ENCODE measurements around the gene SPP1.
"Not testable (repeated sequence)": the region's sequence is repeated elsewhere in the genome, so short reads cannot be mapped to it uniquely, and the experiment has no call there.

Gene SPP1

GRCh38 chr4:88010966-88011365 is 35.5 kb downstream of the SPP1 start:
- no peak for TF ChIP-seq POLR2A (IDR thresholded peaks at IDR 0.05; ENCODE audit: low read depth, low read length)
- DNase-seq (ENCODE audit: insufficient read length, low spot score) (no peak), FAIRE-seq (no peak)

- TF ChIP-seq POLR2A (IDR thresholded peaks at IDR 0.05; ENCODE audit: low read depth, low read length) = no peak
- FAIRE-seq (no peak), DNase-seq (ENCODE audit: insufficient read length, low spot score) (no peak)
Observed at GRCh38 chr4:88012647-88013046, 37.1 kb downstream of the SPP1 start.

DNA sequence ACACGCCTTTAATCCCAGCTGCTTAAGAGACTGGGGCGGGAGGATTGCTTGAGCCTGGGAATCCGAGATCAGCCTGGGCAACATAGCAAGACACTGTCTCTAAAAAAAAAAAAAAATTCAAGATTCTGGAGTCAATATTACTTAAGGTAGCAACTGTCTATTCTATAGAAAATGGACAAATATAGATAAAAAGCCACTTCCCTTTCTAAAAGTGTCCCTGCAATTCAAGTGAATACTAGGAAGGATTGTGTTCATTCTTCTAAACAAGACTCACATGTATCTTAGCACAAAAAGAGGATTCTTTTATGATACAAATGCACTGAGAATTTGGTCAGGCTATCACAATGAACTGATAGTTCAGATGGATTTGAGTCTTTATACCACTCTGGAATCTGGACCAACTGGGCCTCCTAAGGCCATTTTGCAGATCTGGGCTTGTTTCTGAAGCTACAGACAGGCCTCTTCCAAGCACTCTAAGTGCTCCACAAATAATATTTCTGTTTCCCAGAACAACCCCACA is 38.9 kb downstream of the SPP1 start:
- no peak for FAIRE-seq
- no peak for TF ChIP-seq POLR2A (IDR thresholded peaks at IDR 0.05; ENCODE audit: low read depth, low read length)
- DNase-seq (ENCODE audit: insufficient read length, low spot score) = no peak

- TF ChIP-seq POLR2A (IDR thresholded peaks at IDR 0.05; ENCODE audit: low read depth, low read length) = no peak
- no peak for FAIRE-seq
- no peak for DNase-seq (ENCODE audit: insufficient read length, low spot score)
Observed at GRCh38 chr4:88015659-88016295, 40.3 kb downstream of the SPP1 start.

DNA sequence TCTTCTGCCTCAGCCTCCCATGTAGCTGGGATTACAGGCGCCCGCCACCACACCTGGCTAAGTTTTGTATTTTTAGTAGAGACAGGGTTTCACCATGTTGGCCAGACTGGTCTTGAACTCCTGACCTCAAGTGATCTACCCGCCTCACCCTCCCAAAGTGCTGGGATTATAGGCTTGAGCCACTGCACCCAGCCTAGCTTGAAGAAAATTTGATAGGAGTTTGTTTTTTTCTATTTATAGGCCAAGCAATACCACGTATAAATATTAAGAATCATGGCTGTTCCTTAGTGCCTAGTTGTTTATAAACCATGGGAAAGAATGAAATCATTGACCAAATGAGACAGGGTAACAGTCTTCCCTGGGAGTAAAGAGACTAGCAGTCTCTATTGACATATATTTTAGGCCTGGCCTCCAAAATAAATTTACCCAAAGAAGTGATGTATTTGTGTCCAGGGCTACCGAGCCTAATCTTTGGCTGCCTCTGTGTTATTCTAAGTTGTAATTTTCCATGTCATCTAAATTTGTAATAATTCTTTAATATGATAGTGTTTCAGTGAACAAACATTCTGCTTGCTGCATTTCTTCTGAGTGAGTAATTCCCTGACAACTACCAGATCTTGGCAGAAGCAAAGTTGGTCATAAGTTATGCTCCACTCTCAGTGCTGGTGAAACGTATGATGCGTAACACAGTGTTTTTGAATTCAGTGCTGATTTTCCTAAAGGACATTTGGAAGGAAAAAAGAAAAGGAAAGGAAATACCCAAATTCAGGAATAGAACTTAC is 42.2 kb downstream of the SPP1 start:
- TF ChIP-seq POLR2A (IDR thresholded peaks at IDR 0.05; ENCODE audit: low read depth, low read length) = no peak
- peak; percentile 32 for DNase-seq (ENCODE audit: insufficient read length, low spot score)
- FAIRE-seq = peak; percentile 78

DNA sequence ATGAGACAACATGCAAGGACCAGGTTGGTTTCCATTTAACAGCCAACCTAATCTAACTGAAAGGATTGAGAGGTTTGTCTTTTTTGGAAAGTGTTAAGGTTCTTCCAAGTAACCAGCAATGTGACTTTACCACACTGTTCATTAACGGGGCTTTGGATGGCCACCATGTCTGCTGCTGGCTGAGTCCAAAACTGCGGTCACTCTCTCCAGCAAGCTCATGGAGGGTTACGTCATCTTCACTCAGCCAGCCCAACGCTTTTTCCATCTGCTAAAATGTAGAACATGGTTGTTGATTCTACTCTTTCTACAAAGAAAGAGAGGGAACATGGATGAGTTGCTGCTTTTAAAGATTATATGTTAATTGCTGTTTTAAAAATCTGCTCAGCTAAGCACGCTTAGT is 43.0 kb downstream of the SPP1 start:
- no peak for DNase-seq (ENCODE audit: insufficient read length, low spot score)
- FAIRE-seq = no peak
- no peak for TF ChIP-seq POLR2A (IDR thresholded peaks at IDR 0.05; ENCODE audit: low read depth, low read length)

- FAIRE-seq (no peak), DNase-seq (ENCODE audit: insufficient read length, low spot score) (no peak)
- TF ChIP-seq POLR2A (IDR thresholded peaks at IDR 0.05; ENCODE audit: low read depth, low read length) = no peak
Observed at GRCh38 chr4:88021824-88022223, 46.3 kb downstream of the SPP1 start.

GRCh38 chr4:88022289-88022688 is 46.8 kb downstream of the SPP1 start:
- DNase-seq (ENCODE audit: insufficient read length, low spot score) (no peak), FAIRE-seq (no peak)
- TF ChIP-seq POLR2A (IDR thresholded peaks at IDR 0.05; ENCODE audit: low read depth, low read length) = no peak

DNA sequence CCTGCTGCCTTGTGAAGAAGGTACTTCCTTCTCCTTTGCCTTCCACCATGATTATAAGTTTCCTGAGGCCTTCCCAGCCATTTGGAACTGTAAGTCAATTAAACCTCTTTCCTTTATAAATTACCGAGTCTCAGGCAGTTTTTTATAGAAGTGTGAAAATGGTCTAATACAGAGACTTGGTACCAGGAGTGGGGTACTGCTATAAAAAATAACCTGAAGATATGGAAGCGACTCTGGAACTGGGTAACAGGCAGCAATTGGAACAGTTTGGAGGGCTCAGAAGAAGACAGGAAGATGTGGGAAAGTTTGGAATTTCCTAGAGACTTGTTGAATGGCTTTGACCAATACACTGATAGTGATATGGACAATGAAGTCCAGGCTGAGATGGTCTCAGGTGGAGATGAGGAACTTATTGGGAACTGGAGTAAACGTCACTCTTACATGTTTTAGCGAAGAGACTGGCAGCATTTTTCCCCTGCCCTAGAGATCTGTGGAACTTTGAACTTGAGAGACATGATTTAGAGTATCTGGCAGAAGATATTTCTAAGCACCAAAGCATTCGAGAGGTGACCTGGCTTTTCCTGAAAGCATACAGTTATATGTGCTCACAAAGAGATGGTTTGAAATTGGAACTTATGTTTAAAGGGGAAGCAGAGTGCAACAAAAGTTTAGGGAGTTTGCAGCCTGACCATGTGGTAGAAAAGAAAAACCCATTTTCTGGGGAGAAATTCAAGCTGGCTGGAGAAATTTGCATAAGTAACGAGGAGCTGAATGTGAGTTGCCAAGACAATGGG is 50.6 kb downstream of the SPP1 start:
- not testable (repeated sequence) for FAIRE-seq; DNase-seq (ENCODE audit: insufficient read length, low spot score)

DNA sequence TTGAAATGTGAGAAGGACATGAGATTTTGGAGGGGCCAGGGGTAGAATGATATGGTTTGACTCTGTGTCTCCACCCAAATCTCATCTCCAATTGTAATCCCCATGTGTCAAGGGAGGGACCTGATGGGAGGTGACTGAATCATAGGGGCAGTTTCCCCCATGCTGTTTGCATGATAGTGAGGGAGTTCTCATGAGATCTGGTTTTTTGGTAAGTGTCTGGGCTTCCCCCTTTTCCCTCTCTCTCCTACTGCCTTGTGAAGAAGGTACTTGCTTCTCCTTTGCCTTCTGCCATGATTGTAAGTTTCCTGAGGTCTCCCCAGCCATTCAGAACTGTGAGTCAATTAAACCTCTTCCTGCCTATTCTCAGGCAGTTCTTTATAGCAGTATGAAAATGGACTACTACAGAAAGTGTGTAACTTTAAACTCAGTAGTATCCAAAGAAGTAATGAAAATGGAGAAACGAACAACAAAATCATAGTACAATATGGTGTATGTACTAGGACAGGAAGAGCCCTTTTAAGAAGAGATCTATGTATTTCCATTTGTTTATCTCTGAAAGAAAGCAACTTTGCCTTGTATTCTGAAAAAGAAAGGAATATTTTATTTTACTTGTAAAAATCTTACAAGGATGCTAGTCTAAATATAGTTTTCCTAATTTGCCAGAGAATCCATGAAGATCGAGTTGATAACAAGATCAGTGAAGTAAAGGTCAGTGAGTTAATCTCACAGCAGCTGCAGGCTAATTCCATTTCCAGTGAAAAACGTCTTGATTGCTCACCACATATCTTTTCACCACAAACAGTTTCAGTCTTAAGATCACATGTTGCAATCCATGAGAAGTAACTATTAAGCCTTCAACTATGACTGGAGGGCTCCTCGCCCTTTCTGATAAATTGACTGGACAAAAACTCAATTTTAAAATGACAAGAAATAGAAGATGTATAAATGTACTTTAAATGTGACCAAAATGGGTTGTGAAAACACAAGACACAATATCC is 52.4 kb downstream of the SPP1 start:
- DNase-seq (ENCODE audit: insufficient read length, low spot score) (no peak), FAIRE-seq (no peak)
- no peak for TF ChIP-seq POLR2A (IDR thresholded peaks at IDR 0.05; ENCODE audit: low read depth, low read length)

- DNase-seq (ENCODE audit: insufficient read length, low spot score) = no peak
- no peak for TF ChIP-seq POLR2A (IDR thresholded peaks at IDR 0.05; ENCODE audit: low read depth, low read length)
- no peak for FAIRE-seq
Observed at GRCh38 chr4:88028946-88029345, 53.4 kb downstream of the SPP1 start.

- DNase-seq (ENCODE audit: insufficient read length, low spot score) (no peak), FAIRE-seq (no peak)
- no peak for TF ChIP-seq POLR2A (IDR thresholded peaks at IDR 0.05; ENCODE audit: low read depth, low read length)
Observed at GRCh38 chr4:88029556-88029955, 54.0 kb downstream of the SPP1 start.

All from H54 (cell line).